Measurements from ENCODE around the gene CUEDC1. TPM values are rescaled to one million over a fixed set of nuclear protein-coding genes. Genes with fewer than 3 reads are reported as not detected.

The CUEDC1 gene
- total and polyA plus RNA-seq, 9 of the 15 experiments (the other 6 are each of a cell fraction or from before 2014, with no cell fraction given) = 0.20 to 4.1 (median 1.6) TPM; not detected in 1

GRCh38 chr17:57871863-57872262 is 83.3 kb downstream of the CUEDC1 start:
- in situ Hi-C loops (cut with MboI) (no loop called here), intact Hi-C loops (cut with micrococcal nuclease) (no loop called here)
- Histone ChIP-seq H4K20me1 (replicated peaks; ENCODE audit: control insufficient read depth, insufficient read depth, low read length) (no peaks in the 10 kb centered on the region), H3K36me3 (ENCODE audit: control insufficient read depth, insufficient read depth, low read length) (no peaks in the 10 kb centered on the region), H2AFZ (ENCODE audit: low read depth, low read length) (no peak overlapping the region), H3K9me3 (replicated peaks; ENCODE audit: control insufficient read depth, insufficient read depth, low read depth, low read length) (no peaks in the 10 kb centered on the region), H3K4me2 (ENCODE audit: insufficient read depth, low read length) (no peak overlapping the region), H3K27ac (ENCODE audit: extremely low read depth, low read depth, low read length) (no peak overlapping the region), H3K9me1 (ENCODE audit: control insufficient read depth, insufficient read depth, low read length) (peaks cover 4% of the 10 kb centered on the region), H3K9ac (ENCODE audit: insufficient read depth in 1 of 2, low read depth in 2 of 2, low read length in 2 of 2) (peak overlapping the region in 1 of 2 experiments; percentile 19; a peak in 1 of 4 replicates), H3K27me3 (ENCODE audit: control insufficient read depth in 2 of 2, insufficient read depth in 2 of 2, low read length in 2 of 2) (peaks cover 9 to 28% of the 10 kb centered on the region in 2 experiments; a peak in 4 of 5 replicates), H3K4me3 (no peak overlapping the region), H3K4me1 (replicated peaks in 1 of 2; ENCODE audit: control insufficient read depth in 2 of 2, insufficient read depth in 2 of 2, low read length in 2 of 2) (peaks cover 0 to 31% of the 10 kb centered on the region in 2 experiments; a peak in 4 of 5 replicates), H3K79me2 (ENCODE audit: control insufficient read depth, insufficient read depth, low read length) (no peaks in the 10 kb centered on the region)
- POLR2A ChIA-PET = interaction anchor here (0.6 to 2.6 kb wide), 2 partner anchors 11 to 62 kb away, joined by 4 to 8 read pairs; no protein-coding TSS in a partner anchor
- DNase-seq (ENCODE audit: extremely low read depth in 1 of 4, low spot score in 3 of 4) (no peak), FAIRE-seq (no peak), ATAC-seq (no peak)
- WGBS (ENCODE audit: insufficient coverage, low coverage, missing lambda C conversion rate) = 27% methylated on average over 8 of the region's 8 CpGs
- BruUV-seq (replicated peaks) = no TSS peak
- CTCF ChIA-PET (ENCODE audit: low intra/inter-chr PET ratio) = no interaction called here
- TF ChIP-seq, protein P1, sequence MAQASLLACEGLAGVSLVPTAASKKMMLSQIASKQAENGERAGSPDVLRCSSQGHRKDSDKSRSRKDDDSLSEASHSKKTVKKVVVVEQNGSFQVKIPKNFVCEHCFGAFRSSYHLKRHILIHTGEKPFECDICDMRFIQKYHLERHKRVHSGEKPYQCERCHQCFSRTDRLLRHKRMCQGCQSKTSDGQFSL (CRISPR knock-in tag; IDR thresholded peaks at IDR 0.05) = no peak
- TF ChIP-seq, protein P1 (tag; IDR thresholded peaks at IDR 0.05) = no peak
- TF ChIP-seq MYNN (IDR thresholded peaks at IDR 0.05) (no peak), MYNN (CRISPR knock-in tag; IDR thresholded peaks at IDR 0.05) (no peak), TRIM28 (IDR thresholded peaks at IDR 0.05) (no peak), ETS2 (tag; IDR thresholded peaks at IDR 0.05; ENCODE audit: borderline replicate concordance, poor library complexity, severe bottlenecking) (no peak), ELF4 (CRISPR knock-in tag; IDR thresholded peaks at IDR 0.05) (no peak), RNF2 (IDR thresholded peaks at IDR 0.05) (no peak), REST (IDR thresholded peaks at IDR 0.05; ENCODE audit: borderline replicate concordance) (no peak), REST (CRISPR knock-in tag; IDR thresholded peaks at IDR 0.05; ENCODE audit: low read depth) (no peak), BRD9 (IDR thresholded peaks at IDR 0.05; ENCODE audit: low read depth, partially characterized antibody) (no peak), ZNF707 (CRISPR knock-in tag; conservative IDR thresholded peaks at IDR 0.05) (no peak)
- TF ChIP-seq, protein P2, sequence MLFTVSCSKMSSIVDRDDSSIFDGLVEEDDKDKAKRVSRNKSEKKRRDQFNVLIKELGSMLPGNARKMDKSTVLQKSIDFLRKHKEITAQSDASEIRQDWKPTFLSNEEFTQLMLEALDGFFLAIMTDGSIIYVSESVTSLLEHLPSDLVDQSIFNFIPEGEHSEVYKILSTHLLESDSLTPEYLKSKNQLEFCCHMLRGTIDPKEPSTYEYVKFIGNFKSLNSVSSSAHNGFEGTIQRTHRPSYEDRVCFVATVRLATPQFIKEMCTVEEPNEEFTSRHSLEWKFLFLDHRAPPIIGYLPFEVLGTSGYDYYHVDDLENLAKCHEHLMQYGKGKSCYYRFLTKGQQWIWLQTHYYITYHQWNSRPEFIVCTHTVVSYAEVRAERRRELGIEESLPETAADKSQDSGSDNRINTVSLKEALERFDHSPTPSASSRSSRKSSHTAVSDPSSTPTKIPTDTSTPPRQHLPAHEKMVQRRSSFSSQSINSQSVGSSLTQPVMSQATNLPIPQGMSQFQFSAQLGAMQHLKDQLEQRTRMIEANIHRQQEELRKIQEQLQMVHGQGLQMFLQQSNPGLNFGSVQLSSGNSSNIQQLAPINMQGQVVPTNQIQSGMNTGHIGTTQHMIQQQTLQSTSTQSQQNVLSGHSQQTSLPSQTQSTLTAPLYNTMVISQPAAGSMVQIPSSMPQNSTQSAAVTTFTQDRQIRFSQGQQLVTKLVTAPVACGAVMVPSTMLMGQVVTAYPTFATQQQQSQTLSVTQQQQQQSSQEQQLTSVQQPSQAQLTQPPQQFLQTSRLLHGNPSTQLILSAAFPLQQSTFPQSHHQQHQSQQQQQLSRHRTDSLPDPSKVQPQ (CRISPR knock-in tag; IDR thresholded peaks at IDR 0.05; ENCODE audit: borderline replicate concordance) = no peak
